HCT116 (cell line): Measurements from ENCODE around the gene SPDYE2. TPM values are rescaled to one million over a fixed set of nuclear protein-coding genes. Genes with fewer than 3 reads are reported as not detected.
"Not testable (repeated sequence)": the region's sequence is repeated elsewhere in the genome, so short reads cannot be mapped to it uniquely, and the experiment has no call there.

Experiments
- ATAC-seq: fragments of 200-7000 bp; cut with Tn5 transposase; 2 replicates; pipeline ENCODE4 v1.9.1; 2020; ENCODE audit warnings: mild to moderate bottlenecking, moderate library complexity
- BruUV-seq: library from RNA; stranded (reverse); fragments of 400-500 nt; replicated peaks from 2 replicates; lab custom pipeline; 2021; lab: Mats Ljungman, UMichigan
- CTCF ChIA-PET: fragments of 300-600 bp; sonication (Branson Sonifier 250); formaldehyde crosslinking; loops from one replicate; lab custom pipeline; 2021; ENCODE audit warnings: antibody characterized with exemption; lab: Charles Lee
- POLR2A ChIA-PET: fragments of 300-600, 350-600 bp; sonication (Branson Sonifier 250); formaldehyde crosslinking; loops from one replicate; lab custom pipeline; 2021; ENCODE audit warnings: antibody characterized with exemption; lab: Charles Lee
- RAD21 ChIA-PET, 2 experiments: fragments of 300-600 bp; sonication (Branson Sonifier 250); formaldehyde crosslinking; loops; one replicate each; lab custom pipeline; 2023; ENCODE audit warnings: low total read pairs in 2 of 2; ENCODE audit not compliant: uncharacterized antibody in 2 of 2, unreplicated experiment in 2 of 2, low non-redundant PET in 1 of 2; lab: Charles Lee
- DNase-seq: peaks from one replicate; pipeline ENCODE4 v3.0.0-alpha.2; 2010; ENCODE audit warnings: low read depth, low spot score
- H2AFZ ChIP-seq: fragments of 200-600 bp; shearing (Covaris generic), sonication (generic); 2 replicates; pipeline ENCODE4 v1.6.1; 2017; ENCODE audit warnings: low read depth, mixed run types, mixed read lengths, antibody characterized with exemption, low read length; ENCODE audit not compliant: poor library complexity, severe bottlenecking
- H3K27ac ChIP-seq: 2 replicates; pipeline ENCODE4 v1.5.1; 2012; ENCODE audit warnings: low read depth, low read length
- H3K27me3 ChIP-seq: fragments of 200-600 bp; sonication (generic); 2 replicates; pipeline ENCODE4 v1.6.1; 2016; ENCODE audit warnings: mixed run types, low read length, mixed read lengths; ENCODE audit not compliant: insufficient read depth
- H3K36me3 ChIP-seq, 2 experiments: fragments of 200-500 bp in 1 of 2; fragments of 200-600 bp in 1 of 2; sonication (Bioruptor generic) in 1 of 2; sonication (generic) in 1 of 2; 2 replicates each; pipeline versions ENCODE4 v1.5.1 to v1.6.1; 2014 to 2016; ENCODE audit warnings: low read length in 2 of 2, inconsistent platforms in 1 of 2, mixed read lengths in 1 of 2, mixed run types in 1 of 2; ENCODE audit not compliant: insufficient read depth in 2 of 2, control insufficient read depth in 1 of 2
- H3K4me1 ChIP-seq, 2 experiments: fragments of 200-600 bp in 1 of 2; sonication (generic) in 1 of 2; 2 replicates each; pipeline versions ENCODE4 v1.5.1 to v1.6.1; 2012 to 2017; ENCODE audit warnings: low read length in 2 of 2, inconsistent platforms in 1 of 2, mild to moderate bottlenecking in 1 of 2, mixed read lengths in 1 of 2, mixed run types in 1 of 2, moderate library complexity in 1 of 2; ENCODE audit not compliant: insufficient read depth in 2 of 2, control insufficient read depth in 1 of 2
- H3K4me2 ChIP-seq: fragments of 200-600 bp; sonication (generic); 2 replicates; pipeline ENCODE4 v1.6.1; 2017; ENCODE audit warnings: mixed run types, low read length, mixed read lengths
- H3K4me3 ChIP-seq, 2 experiments: fragments of 200-600 bp in 1 of 2; sonication (generic) in 1 of 2; replicated peaks in 1 of 2; 2 replicates each; pipeline ENCODE4 v1.5.1; 2011 to 2016; ENCODE audit warnings: low read length in 2 of 2, control low read depth in 1 of 2, low read depth in 1 of 2, mild to moderate bottlenecking in 1 of 2, mixed read lengths in 1 of 2, mixed run types in 1 of 2
- H3K79me2 ChIP-seq: fragments of 200-600 bp; sonication (generic); 2 replicates; pipeline ENCODE4 v1.6.1; 2017; ENCODE audit warnings: mild to moderate bottlenecking, mixed run types, low read length, moderate library complexity, mixed read lengths; ENCODE audit not compliant: insufficient read depth
- H3K9ac ChIP-seq: fragments of 200-600 bp; sonication (generic); 2 replicates; pipeline ENCODE4 v1.6.1; 2016; ENCODE audit warnings: low read length, mixed read lengths
- H3K9me2 ChIP-seq: fragments of 200-600 bp; sonication (generic), shearing (Covaris generic); 2 replicates; pipeline ENCODE4 v1.6.1; 2017; ENCODE audit warnings: mixed run types, mild to moderate bottlenecking, moderate library complexity; ENCODE audit not compliant: insufficient read depth
- H3K9me3 ChIP-seq, 2 experiments: fragments of 200-500 bp in 1 of 2; fragments of 200-600 bp in 1 of 2; sonication (Bioruptor generic) in 1 of 2; sonication (generic) in 1 of 2; 2 replicates each; pipeline ENCODE4 v1.6.1; 2014 to 2017; ENCODE audit warnings: low read length in 2 of 2, mixed read lengths in 2 of 2, inconsistent platforms in 1 of 2, low read depth in 1 of 2, mild to moderate bottlenecking in 1 of 2, mixed run types in 1 of 2, moderate library complexity in 1 of 2; ENCODE audit not compliant: control insufficient read depth in 1 of 2, insufficient read depth in 1 of 2
- H4K20me1 ChIP-seq: fragments of 200-600 bp; sonication (generic), shearing (Covaris generic); 2 replicates; pipeline ENCODE4 v1.6.1; 2017; ENCODE audit warnings: mixed run types, mild to moderate bottlenecking, moderate library complexity; ENCODE audit not compliant: insufficient read depth
- intact Hi-C: fragments of 100-400 bp; cut with micrococcal nuclease; formaldehyde crosslinking; loops from 2 replicates; pipeline ENCODE4 v1.10.0; 2022
- total RNA-seq: library from RNA; stranded (reverse); gene quantifications from one replicate; pipeline ENCODE4 v1.2.1, GENCODE V29; 2021; ENCODE audit not compliant: unreplicated experiment

The SPDYE2 gene
- total RNA-seq, 1 experiment from 2014 or later, result not detected

GRCh38 chr7:102546353-102546752, 4.7 kb upstream of the SPDYE2 start:
- H3K4me1 ChIP-seq, intact Hi-C loops, H3K9ac ChIP-seq, H3K27ac ChIP-seq, H3K79me2 ChIP-seq, BruUV-seq, CTCF ChIA-PET, H3K4me3 ChIP-seq, POLR2A ChIA-PET, H4K20me1 ChIP-seq, H3K9me2 ChIP-seq, H2AFZ ChIP-seq, H3K9me3 ChIP-seq, H3K4me2 ChIP-seq, RAD21 ChIA-PET, H3K27me3 ChIP-seq, DNase-seq, H3K36me3 ChIP-seq: not testable (repeated sequence)
- peak; percentile 75 for ATAC-seq

GRCh38 chr7:102568620-102569019, 17.6 kb downstream of the SPDYE2 start:
- BruUV-seq, H3K36me3 ChIP-seq: not testable (repeated sequence)

More at GRCh38 chr7:102568620-102569019, 17.6 kb downstream of the SPDYE2 start:
- H3K79me2 ChIP-seq, H2AFZ ChIP-seq, H3K9me2 ChIP-seq, intact Hi-C loops, H3K4me1 ChIP-seq, H3K27ac ChIP-seq, CTCF ChIA-PET, H3K27me3 ChIP-seq, H3K4me3 ChIP-seq, DNase-seq, ATAC-seq, POLR2A ChIA-PET, H3K4me2 ChIP-seq, H3K9me3 ChIP-seq, RAD21 ChIA-PET, H3K9ac ChIP-seq, H4K20me1 ChIP-seq: not testable (repeated sequence)
